ENCODE measurements around the gene SLC23A1. TPM values are rescaled to one million over a fixed set of nuclear protein-coding genes. Genes with fewer than 3 reads are reported as not detected.

SLC23A1 gene
- total and polyA plus RNA-seq, 2 donors (not counting 1 experiment from before 2014, with no cell fraction given), result 5.8 to 9.6 TPM

DNA sequence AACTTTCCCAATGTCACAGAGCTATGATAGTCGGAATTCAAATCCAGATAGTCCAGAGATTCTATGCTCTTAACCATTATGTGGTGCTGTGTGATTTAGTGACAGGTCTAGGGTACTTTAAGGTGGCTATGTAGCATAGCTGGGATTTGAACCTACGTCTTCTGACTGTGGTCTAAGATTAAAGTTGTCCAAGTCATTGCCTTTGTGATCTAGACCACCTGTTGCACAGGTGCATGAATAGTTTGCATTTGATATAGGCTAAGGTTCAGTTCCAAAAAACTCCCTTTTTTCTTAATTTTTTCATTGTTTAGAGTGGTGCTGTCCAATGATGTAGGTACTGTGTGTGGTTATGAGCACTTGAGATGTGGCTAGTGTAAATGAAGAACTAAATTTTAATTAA lies 38.9 kb downstream of the SLC23A1 start:
- Mint-ChIP-seq H3K27me3 (no peaks in the 10 kb centered on the region), H3K27ac (no peak overlapping the region), H3K9me3 (ENCODE audit: insufficient read depth) (no peaks in the 10 kb centered on the region), H3K4me1 (peaks cover 59% of the 10 kb centered on the region), H3K4me3 (peak overlapping the region; percentile 27)
- H3K27ac ChIP-seq (ENCODE audit: low read length in 2 of 2), result no peak overlapping the region
- H3K4me1 ChIP-seq (ENCODE audit: control insufficient read depth in 2 of 2, insufficient read depth in 2 of 2, low read length in 2 of 2), result peaks cover 29 to 39% of the 10 kb centered on the region in 2 donors
- H3K27me3 ChIP-seq (replicated peaks in 1 of 4; ENCODE audit: control extremely low read depth in 1 of 4, control insufficient read depth in 3 of 4, insufficient read depth in 4 of 4, low read length in 3 of 4), result no peaks in the 10 kb centered on the region
- peak overlapping the region; percentile 79 for H3K4me2 ChIP-seq (replicated peaks; ENCODE audit: low read depth, low read length, poor library complexity, severe bottlenecking)
- intact Hi-C loops (cut with micrococcal nuclease), result loop anchor here (10.0 kb wide), 1 partner anchor 171 kb away; no protein-coding TSS in a partner anchor
- WGBS (ENCODE audit: insufficient coverage), result 88% methylated on average over 1 of the region's 2 CpGs
- no peak overlapping the region for H3K4me3 ChIP-seq (ENCODE audit: control extremely low read depth in 1 of 5, extremely low read depth in 1 of 5, insufficient read depth in 1 of 5, low read depth in 2 of 5, low read length in 4 of 5)
- peaks cover 2 to 6% of the 10 kb centered on the region in 2 experiments for H3K36me3 ChIP-seq (replicated peaks in 1 of 2; ENCODE audit: control extremely low read depth in 1 of 2, control insufficient read depth in 1 of 2, extremely low read depth in 1 of 2, insufficient read depth in 2 of 2, low read length in 1 of 2)
- H3K9ac ChIP-seq (ENCODE audit: low read length), result no peak overlapping the region
- ATAC-seq (ENCODE audit: low read depth) (no peak), DNase-seq (no peak)
- no peaks in the 10 kb centered on the region for H3K9me3 ChIP-seq (ENCODE audit: control extremely low read depth in 1 of 3, control insufficient read depth in 2 of 3, insufficient read depth in 1 of 3, low read length in 2 of 3)
- TF ChIP-seq, protein P1, sequence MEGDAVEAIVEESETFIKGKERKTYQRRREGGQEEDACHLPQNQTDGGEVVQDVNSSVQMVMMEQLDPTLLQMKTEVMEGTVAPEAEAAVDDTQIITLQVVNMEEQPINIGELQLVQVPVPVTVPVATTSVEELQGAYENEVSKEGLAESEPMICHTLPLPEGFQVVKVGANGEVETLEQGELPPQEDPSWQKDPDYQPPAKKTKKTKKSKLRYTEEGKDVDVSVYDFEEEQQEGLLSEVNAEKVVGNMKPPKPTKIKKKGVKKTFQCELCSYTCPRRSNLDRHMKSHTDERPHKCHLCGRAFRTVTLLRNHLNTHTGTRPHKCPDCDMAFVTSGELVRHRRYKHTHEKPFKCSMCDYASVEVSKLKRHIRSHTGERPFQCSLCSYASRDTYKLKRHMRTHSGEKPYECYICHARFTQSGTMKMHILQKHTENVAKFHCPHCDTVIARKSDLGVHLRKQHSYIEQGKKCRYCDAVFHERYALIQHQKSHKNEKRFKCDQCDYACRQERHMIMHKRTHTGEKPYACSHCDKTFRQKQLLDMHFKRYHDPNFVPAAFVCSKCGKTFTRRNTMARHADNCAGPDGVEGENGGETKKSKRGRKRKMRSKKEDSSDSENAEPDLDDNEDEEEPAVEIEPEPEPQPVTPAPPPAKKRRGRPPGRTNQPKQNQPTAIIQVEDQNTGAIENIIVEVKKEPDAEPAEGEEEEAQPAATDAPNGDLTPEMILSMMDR (IDR thresholded peaks at IDR 0.05), result no peak
- no peak for TF ChIP-seq EZH2 (IDR thresholded peaks at IDR 0.05; ENCODE audit: borderline replicate concordance, insufficient read depth, low read depth, low read length, poor library complexity, severe bottlenecking)
- ChIA-PET POLR2A (no interaction called here), CTCF (interaction anchor here (0.7 to 1.6 kb wide), 3 partner anchors 21 to 48 kb away, joined by 3 to 6 read pairs (median 3); no protein-coding TSS in a partner anchor)
- peaks cover 68% of the 10 kb centered on the region for H4K20me1 ChIP-seq (ENCODE audit: control insufficient read depth, insufficient read depth, low read length, poor library complexity, severe bottlenecking)
- H2AFZ ChIP-seq (ENCODE audit: insufficient read depth, low read depth, low read length, poor library complexity, severe bottlenecking), result no peak overlapping the region
- H3K79me2 ChIP-seq (ENCODE audit: control insufficient read depth, insufficient read depth, low read length), result peaks cover 81% of the 10 kb centered on the region

DNA sequence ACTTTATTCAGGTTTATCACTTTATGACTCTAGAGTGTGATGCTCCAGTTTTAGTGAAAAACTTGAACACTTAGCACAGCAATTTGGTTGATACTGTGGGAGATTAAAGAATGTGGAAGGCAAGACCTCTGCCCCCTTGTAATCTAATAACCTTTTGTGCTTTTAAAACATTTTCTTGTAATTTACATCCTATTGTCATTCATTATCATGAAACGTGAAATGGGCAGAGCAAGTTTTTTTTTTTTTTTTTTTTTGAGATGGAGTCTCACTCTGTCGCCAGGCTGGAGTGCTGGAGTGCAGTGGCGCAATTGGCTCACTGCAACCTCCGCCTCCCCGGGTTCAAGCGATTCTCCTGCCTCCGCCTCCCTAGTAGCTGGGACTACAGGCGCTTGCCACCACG lies 39.6 kb downstream of the SLC23A1 start:
- Histone ChIP-seq H4K20me1 (ENCODE audit: control insufficient read depth, insufficient read depth, low read length, poor library complexity, severe bottlenecking) (peaks cover 61% of the 10 kb centered on the region), H3K36me3 (replicated peaks in 1 of 2; ENCODE audit: control extremely low read depth in 1 of 2, control insufficient read depth in 1 of 2, extremely low read depth in 1 of 2, insufficient read depth in 2 of 2, low read length in 1 of 2) (peaks cover 2 to 6% of the 10 kb centered on the region in 2 experiments), H2AFZ (ENCODE audit: insufficient read depth, low read depth, low read length, poor library complexity, severe bottlenecking) (no peak overlapping the region), H3K79me2 (ENCODE audit: control insufficient read depth, insufficient read depth, low read length) (peaks cover 74% of the 10 kb centered on the region), H3K9me3 (ENCODE audit: control extremely low read depth in 1 of 3, control insufficient read depth in 2 of 3, insufficient read depth in 1 of 3, low read length in 2 of 3) (no peaks in the 10 kb centered on the region), H3K4me2 (replicated peaks; ENCODE audit: low read depth, low read length, poor library complexity, severe bottlenecking) (peak overlapping the region; percentile 79), H3K4me1 (ENCODE audit: control insufficient read depth in 2 of 2, insufficient read depth in 2 of 2, low read length in 2 of 2) (peaks cover 29 to 35% of the 10 kb centered on the region in 2 donors), H3K4me3 (ENCODE audit: control extremely low read depth in 1 of 5, extremely low read depth in 1 of 5, insufficient read depth in 1 of 5, low read depth in 2 of 5, low read length in 4 of 5) (peak overlapping the region in 3 of 5 experiments; percentile 92 to 99 (median 98)), H3K27ac (ENCODE audit: low read length in 2 of 2) (peak overlapping the region in 1 of 2 donors; percentile 96), H3K9ac (ENCODE audit: low read length) (peak overlapping the region; percentile 94), H3K27me3 (replicated peaks in 1 of 4; ENCODE audit: control extremely low read depth in 1 of 4, control insufficient read depth in 3 of 4, insufficient read depth in 4 of 4, low read length in 3 of 4) (no peaks in the 10 kb centered on the region)
- intact Hi-C loops (cut with micrococcal nuclease), result loop anchor here (10.0 kb wide), 1 partner anchor 171 kb away; no protein-coding TSS in a partner anchor
- WGBS (ENCODE audit: insufficient coverage), result 98% methylated on average over 7 of the region's 9 CpGs
- CTCF ChIA-PET, result interaction anchor here (0.7 to 1.6 kb wide), 3 partner anchors 22 to 48 kb away, joined by 3 to 6 read pairs (median 3); no protein-coding TSS in a partner anchor
- no peak for TF ChIP-seq EZH2 (IDR thresholded peaks at IDR 0.05; ENCODE audit: borderline replicate concordance, insufficient read depth, low read depth, low read length, poor library complexity, severe bottlenecking)
- TF ChIP-seq, protein P1 (IDR thresholded peaks at IDR 0.05), result no peak
- H3K27ac Mint-ChIP-seq, result no peak overlapping the region
- DNase-seq, result no peak
- no peaks in the 10 kb centered on the region for H3K9me3 Mint-ChIP-seq (ENCODE audit: insufficient read depth)
- ATAC-seq (ENCODE audit: low read depth), result no peak
- POLR2A ChIA-PET, result no interaction called here
- H3K27me3 Mint-ChIP-seq, result no peaks in the 10 kb centered on the region
- peaks cover 55% of the 10 kb centered on the region for H3K4me1 Mint-ChIP-seq
- H3K4me3 Mint-ChIP-seq, result peak overlapping the region; percentile 100
